GM06990 (cell line): ENCODE data around the gene ACAT2.
"Not testable (repeated sequence)": the region's sequence is repeated elsewhere in the genome, so short reads cannot be mapped to it uniquely, and the experiment has no call there.

Experiments
- DNase-seq: peaks from one replicate; pipeline ENCODE4 v3.0.0-alpha.2; 2011; ENCODE audit not compliant: insufficient read length; ENCODE audit errors: extremely low read depth
- H3K27me3 ChIP-seq: replicated peaks from 2 replicates; pipeline ENCODE4 v1.6.0; 2011; ENCODE audit warnings: low read length; ENCODE audit not compliant: control insufficient read depth, insufficient read depth
- H3K36me3 ChIP-seq: 2 replicates; pipeline ENCODE4 v1.5.1; 2011; ENCODE audit warnings: low read length; ENCODE audit not compliant: control insufficient read depth, insufficient read depth
- H3K4me3 ChIP-seq: replicated peaks from 2 replicates; pipeline ENCODE4 v1.5.1; 2011; ENCODE audit warnings: low read depth, mild to moderate bottlenecking, control low read depth, low read length
- TF ChIP-seq, protein P1 (sequence below): IDR thresholded peaks from 2 replicates; pipeline ENCODE4 v1.5.1; 2011; ENCODE audit warnings: low read length, control low read depth, mild to moderate bottlenecking, inconsistent platforms; ENCODE audit not compliant: insufficient read depth, poor library complexity, severe bottlenecking

Gene ACAT2

DNA sequence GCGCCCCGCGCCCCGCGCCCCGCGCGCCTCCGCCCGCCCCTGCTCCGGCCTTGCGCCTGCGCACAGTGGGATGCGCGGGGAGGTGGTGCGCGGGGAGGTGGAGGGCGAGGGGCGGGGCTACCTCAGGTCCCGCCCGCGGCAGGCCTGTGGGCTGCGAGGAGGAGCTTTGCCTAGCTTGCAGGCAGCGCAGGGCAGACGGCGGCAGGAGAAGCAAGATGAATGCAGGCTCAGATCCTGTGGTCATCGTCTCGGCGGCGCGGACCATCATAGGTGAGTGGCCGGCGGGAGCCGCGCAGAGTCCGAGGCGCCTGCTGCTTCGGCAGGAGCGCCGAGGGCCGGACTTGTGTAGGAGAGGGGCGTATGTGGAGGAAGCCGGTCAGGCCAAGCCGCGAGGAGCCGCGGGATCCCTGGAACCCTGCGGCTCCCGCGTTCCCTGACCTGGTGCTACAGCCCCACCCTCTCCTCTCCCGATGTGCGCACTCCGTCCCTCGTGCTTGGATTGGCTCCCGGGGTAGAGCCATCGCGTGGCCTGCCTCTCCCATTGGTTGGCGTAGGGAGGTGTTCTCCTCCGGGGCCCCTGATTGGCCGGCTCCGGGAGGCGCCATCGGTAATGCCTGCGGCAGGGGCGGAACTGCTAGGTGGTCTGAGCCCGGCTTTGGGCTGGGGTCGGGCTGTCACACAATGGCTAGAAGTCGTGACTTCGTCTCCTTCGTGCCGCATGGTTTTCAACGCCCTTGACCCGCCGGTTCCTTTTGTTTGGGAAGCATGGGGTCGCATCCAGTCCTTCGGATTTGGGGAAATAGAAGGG, at the start of gene ACAT2:
TSS of gene ACAT2 (plus strand) at position 173 of the 808 bp plus-strand sequence. CDS start at position 216, 43 bp downstream.
- Histone ChIP-seq H3K4me3 (peak within 1 kb of the TSS; percentile 98), H3K27me3 (no peaks in the 10 kb centered on the region), H3K36me3 (peaks cover 11% of the 10 kb centered on the region)
- TF ChIP-seq, protein P1, sequence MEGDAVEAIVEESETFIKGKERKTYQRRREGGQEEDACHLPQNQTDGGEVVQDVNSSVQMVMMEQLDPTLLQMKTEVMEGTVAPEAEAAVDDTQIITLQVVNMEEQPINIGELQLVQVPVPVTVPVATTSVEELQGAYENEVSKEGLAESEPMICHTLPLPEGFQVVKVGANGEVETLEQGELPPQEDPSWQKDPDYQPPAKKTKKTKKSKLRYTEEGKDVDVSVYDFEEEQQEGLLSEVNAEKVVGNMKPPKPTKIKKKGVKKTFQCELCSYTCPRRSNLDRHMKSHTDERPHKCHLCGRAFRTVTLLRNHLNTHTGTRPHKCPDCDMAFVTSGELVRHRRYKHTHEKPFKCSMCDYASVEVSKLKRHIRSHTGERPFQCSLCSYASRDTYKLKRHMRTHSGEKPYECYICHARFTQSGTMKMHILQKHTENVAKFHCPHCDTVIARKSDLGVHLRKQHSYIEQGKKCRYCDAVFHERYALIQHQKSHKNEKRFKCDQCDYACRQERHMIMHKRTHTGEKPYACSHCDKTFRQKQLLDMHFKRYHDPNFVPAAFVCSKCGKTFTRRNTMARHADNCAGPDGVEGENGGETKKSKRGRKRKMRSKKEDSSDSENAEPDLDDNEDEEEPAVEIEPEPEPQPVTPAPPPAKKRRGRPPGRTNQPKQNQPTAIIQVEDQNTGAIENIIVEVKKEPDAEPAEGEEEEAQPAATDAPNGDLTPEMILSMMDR: no peak
- DNase-seq: peak; percentile 92

DNA sequence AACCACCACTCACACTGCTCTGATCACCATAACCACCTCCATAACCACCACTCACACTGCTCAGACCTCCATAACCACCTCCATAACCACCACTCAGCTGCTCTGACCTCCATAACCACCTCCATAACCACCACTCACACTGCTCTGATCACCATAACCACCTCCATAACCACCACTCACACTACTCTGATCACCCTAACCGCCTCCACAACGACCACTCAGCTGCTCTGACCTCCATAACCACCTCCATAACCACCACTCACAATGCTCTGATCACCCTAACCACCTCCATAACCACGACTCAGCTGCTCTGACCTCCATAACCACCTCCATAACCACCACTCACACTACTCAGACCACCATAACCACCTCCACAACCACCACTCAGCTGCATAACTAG, 49.5 kb upstream of the ACAT2 start:
- H3K36me3 ChIP-seq, H3K27me3 ChIP-seq, DNase-seq, H3K4me3 ChIP-seq: not testable (repeated sequence)

DNA sequence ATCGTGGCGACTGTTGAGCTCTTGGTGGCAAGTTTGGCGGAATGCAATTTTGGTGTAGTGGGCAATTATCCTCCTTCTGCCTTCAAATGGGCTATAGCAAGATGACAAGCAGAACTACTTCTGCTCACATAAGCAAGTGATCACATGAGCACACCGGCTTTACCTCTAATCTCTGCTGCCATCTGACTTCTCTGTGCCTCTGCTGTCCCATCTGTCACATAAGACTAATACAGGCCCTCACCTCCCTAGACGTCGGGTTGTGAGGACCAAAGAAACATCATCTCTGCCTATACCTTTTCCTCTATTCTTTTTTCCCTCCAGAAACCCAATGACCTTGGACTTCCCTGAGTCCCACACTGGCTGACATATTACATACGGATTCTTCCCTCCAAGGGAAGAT, 47.9 kb upstream of the ACAT2 start:
- Histone ChIP-seq H3K4me3 (no peak overlapping the region), H3K36me3 (no peaks in the 10 kb centered on the region), H3K27me3 (no peaks in the 10 kb centered on the region)
- no peak for DNase-seq
- TF ChIP-seq, protein P1: no peak

DNA sequence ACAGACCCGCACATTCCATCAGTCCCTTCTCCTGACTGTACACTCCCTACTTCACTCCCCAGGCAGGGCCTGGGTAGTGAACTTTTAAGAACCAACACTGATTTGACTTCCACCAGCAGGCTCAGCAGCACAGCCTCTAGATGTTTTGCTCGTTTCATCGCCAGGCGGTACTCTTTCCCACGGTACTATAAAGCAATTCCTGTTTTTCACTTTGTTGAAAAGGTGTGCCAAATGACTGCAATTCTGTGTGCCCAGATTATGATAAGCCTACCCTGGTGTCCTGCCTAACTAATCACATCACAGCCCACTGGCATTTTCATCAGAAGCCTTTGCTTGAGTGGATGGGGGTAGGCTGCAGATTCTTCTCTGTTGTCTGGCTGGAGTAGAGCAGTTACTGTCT, 47.4 kb upstream of the ACAT2 start:
- TF ChIP-seq, protein P1: no peak
- Histone ChIP-seq H3K36me3 (no peaks in the 10 kb centered on the region), H3K4me3 (no peak overlapping the region), H3K27me3 (no peaks in the 10 kb centered on the region)
- DNase-seq: no peak

DNA sequence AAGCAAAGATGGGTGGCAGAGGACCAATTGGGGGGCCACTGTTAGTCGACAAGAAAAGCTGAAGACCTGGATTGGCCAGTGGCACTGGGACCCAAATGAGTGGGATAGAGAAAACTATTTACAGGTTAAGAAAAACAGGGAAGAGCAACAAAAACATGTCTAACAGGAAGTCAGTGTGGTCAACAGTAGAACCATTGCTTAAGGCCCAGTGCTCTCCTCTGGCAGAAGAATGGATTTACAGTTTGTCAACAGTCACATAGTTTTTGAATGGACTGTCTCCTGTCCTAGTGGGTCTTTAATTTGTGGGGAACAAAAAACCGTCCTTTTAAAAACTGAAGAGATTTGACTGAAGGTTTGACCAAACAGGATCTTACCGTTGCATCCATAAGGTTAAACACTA, 46.7 kb upstream of the ACAT2 start:
- Histone ChIP-seq H3K36me3 (no peaks in the 10 kb centered on the region), H3K4me3 (no peak overlapping the region), H3K27me3 (no peaks in the 10 kb centered on the region)
- TF ChIP-seq, protein P1: no peak
- no peak for DNase-seq

DNA sequence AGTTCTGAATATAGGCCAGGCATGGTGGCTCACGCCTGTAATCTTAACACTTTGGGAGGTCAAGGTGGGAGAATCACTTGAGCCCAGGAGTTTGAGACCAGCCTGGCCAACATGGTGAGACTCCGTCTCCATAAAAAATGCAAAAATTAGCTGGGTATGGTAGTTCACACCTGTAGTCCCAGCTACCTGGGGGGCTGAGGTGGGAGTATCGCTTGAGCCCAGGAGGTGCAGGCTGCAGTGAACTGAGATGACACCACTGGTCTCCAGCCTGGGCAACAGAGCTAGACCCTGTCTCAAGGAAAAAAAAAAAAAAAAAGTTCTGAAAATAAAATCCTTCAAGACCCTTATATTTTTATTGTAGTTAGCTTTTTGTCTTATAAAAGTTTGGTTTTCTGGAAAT, 46.2 kb upstream of the ACAT2 start:
- TF ChIP-seq, protein P1: no peak
- Histone ChIP-seq H3K36me3 (no peaks in the 10 kb centered on the region), H3K27me3 (no peaks in the 10 kb centered on the region), H3K4me3 (no peak overlapping the region)
- no peak for DNase-seq
